GM20000 (cell line): ENCODE data around the gene SH3BP2.

Source experiments
- DNase-seq: peaks from one replicate; pipeline ENCODE4 v3.0.0; 2012; ENCODE audit warnings: low spot score
- TF ChIP-seq, protein P1 (sequence below): IDR thresholded peaks from 2 replicates; pipeline ENCODE4 v1.5.1; 2012; ENCODE audit warnings: mild to moderate bottlenecking, control low read depth; ENCODE audit errors: extremely low read depth, missing control alignments

Gene SH3BP2

DNA sequence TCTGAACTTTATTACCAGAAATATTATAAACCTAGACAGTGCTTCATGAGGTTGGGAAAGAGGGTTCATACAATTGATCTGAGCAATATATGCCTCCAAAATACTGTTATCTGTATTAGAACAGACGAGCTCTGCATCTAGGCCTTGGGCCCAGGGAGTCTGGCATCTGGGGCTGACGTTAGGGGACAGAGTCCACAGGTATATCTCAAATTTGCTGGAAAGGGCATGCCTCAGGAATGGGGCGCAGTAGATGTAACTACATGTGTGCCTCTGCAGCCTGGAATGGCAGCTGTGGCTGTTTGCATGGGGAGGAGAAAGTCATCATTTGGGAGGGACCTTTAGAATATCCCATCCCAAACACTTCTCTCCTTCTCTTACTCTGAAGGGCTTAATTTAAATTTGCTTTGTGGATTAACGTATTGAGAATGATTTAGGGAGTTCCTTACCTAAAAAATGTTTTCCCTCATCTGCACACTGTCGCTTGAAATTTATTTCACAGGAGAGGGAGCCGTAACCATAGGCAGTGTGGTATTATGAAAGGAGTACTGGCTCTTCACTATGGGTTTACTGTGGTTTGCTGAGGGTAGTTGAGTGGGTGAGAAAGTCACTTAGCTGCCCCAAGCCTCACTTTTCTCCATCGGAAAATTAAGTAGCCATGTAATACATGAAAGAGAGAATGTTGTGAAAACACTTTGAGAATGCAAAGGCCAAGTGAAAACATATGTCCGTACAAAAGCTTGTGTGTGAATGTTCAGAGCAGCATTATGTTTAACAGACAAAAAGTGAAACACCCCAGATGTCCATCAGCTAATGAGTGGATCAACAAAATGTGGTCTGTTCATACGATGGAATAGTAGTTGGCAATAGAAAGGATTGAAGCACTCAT is 56.6 kb downstream of the SH3BP2 start:
- TF ChIP-seq, protein P1, sequence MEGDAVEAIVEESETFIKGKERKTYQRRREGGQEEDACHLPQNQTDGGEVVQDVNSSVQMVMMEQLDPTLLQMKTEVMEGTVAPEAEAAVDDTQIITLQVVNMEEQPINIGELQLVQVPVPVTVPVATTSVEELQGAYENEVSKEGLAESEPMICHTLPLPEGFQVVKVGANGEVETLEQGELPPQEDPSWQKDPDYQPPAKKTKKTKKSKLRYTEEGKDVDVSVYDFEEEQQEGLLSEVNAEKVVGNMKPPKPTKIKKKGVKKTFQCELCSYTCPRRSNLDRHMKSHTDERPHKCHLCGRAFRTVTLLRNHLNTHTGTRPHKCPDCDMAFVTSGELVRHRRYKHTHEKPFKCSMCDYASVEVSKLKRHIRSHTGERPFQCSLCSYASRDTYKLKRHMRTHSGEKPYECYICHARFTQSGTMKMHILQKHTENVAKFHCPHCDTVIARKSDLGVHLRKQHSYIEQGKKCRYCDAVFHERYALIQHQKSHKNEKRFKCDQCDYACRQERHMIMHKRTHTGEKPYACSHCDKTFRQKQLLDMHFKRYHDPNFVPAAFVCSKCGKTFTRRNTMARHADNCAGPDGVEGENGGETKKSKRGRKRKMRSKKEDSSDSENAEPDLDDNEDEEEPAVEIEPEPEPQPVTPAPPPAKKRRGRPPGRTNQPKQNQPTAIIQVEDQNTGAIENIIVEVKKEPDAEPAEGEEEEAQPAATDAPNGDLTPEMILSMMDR: no peak
- DNase-seq: no peak

DNA sequence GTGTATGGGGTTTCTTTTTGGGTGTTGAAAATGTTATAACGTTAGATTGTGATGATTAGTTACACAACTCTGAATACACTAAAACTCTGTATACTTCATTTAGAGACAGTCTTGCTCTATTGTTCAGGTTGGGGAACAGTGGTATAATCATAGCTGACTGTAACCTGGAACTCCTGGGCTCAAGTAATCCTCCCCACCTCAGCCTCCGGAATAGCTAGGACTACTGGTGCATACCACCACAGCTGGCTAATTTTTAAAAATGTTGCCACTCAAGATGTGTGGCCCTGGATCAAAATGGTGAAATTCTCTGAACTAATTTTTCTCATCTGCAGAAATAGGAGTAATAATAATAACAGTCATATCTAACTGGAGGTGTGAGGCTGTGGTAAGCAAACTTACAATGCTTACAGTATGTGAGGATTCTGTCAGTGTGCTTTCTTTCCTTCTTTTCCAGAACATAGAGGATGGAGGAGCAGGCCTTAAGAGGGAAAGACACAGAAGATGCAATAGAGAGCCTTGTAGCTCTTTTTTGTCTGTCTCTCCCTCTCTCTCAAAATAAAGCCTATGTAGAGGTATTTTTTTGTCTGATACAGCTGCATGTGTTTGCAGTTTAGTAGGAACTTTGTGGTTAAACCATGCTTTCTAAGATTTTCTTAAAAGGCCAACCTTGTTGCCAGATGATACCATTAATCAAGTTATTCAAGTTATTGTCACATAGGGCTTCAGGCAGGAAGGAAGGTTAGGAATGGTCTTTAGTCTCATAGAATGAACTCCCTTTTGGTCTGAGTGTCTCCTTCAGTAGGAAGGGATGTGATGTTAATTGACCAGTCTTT is 58.3 kb downstream of the SH3BP2 start:
- TF ChIP-seq, protein P1: no peak
- no peak for DNase-seq

DNA sequence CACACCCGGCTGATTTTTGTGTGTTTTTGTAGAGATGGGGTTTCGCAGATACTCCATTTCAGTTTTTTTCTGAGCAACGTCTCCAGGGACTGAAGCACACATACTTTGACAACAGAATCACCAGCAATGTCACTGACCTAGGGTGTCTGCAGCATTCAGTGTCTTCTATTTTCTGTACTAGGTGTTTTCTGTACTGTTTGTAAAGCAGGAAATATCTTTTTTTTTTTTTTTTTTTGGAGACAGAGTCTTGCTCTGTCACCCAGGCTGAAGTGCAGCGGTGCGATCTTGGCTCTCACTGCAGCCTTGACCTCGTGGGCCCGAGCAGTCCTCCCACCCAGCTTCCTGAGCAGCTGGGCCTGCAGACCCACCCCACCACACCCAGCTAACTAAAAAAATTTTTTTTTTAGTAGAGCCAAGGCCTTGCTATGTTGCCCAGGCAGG is 59.6 kb downstream of the SH3BP2 start:
- TF ChIP-seq, protein P1: no peak
- DNase-seq: peak; percentile 27

DNA sequence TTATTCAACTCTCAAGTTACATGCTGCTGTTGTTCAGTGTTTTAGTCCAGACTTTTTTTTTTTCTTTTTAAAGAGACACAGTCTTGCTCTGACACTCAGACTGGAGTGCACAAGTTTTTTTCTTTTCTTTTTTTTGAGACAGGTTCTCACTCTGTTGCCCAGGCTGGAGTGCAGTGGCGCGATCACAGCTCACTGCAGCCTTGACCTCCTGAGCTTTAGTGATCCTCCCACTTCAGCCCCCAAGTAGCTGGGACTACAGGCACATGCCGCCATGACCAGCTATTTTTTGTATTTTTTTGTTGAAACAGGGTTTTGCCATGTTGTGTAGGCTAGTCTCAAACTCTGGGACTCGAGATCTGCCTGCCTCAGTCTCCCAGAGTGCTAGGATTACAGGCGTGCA is 62.7 kb downstream of the SH3BP2 start:
- DNase-seq: no peak

DNA sequence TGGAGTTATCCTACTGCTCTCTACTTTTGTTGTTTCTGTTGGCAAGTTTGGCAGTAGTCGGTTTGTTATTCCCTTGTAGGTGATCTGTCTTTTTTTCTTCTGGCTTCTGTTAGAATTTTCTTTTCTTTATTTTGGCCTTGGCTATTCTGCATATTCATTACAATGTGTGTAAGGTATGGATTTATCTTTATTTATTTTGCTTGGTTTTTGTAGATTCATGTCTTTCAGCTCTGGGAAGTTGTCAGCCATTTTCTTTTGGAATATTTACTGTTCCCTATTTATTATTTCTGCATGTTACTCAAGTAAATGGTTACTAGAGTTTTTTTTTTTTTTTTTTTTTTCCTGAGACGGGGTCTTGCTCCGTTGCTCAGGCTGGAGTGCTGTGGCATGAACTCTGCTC is 63.4 kb downstream of the SH3BP2 start:
- no peak for DNase-seq
- TF ChIP-seq, protein P1: no peak

More for the DNA sequence above, 62.7 kb downstream of the SH3BP2 start:
- TF ChIP-seq, protein P1: no peak

DNA sequence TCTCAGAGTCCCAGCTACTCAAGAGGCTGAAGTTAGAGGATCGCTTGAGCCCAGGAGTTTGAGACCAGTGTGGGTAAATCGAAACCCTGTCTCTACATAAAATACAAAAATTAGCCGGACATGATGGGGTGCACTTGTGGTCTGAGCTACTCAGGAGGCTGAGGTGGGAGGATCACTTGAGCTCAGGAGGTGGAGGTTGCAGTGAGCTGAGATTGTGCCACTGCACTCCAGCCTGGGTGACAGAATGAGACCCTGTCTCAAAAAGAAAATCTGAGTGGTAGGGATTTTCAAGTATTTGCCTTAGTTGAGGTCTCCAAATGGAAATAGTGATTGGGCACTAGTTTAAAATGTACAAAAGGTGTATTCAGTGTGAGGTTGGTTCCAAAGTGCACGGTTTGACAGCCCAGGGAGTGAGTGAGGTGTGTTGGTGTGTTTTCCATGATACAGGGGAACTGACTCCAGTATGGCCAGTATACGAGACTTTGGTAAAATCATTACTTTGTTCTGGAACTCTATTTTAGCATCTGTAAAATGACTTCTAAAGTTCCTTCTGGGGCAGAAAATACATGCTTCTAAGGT is 64.6 kb downstream of the SH3BP2 start:
- no peak for DNase-seq
- TF ChIP-seq, protein P1: no peak
